H9 (cell line): ENCODE data around the gene ALCAM. TPM values are rescaled to one million over a fixed set of nuclear protein-coding genes. Genes with fewer than 3 reads are reported as not detected.

ENCODE experiments used
- DNase-seq: peaks from one replicate; pipeline ENCODE4 v3.0.0-alpha.2; 2017
- H2AFZ ChIP-seq: one replicate; pipeline ENCODE4 v1.6.1; 2013; ENCODE audit warnings: mild to moderate bottlenecking, low read length, control low read depth, moderate library complexity
- H2AK5ac ChIP-seq: 2 replicates; pipeline ENCODE4 v1.6.1; 2013; ENCODE audit warnings: low read length, control low read depth, mixed read lengths; ENCODE audit not compliant: insufficient read length
- H2BK120ac ChIP-seq: one replicate; pipeline ENCODE4 v1.6.1; 2013; ENCODE audit warnings: low read depth, mild to moderate bottlenecking, low read length, control low read depth, inconsistent platforms; ENCODE audit not compliant: poor library complexity, severe bottlenecking
- H2BK12ac ChIP-seq: 2 replicates; pipeline ENCODE4 v1.6.1; 2013; ENCODE audit warnings: low read length, control low read depth, mixed read lengths, low read depth; ENCODE audit not compliant: insufficient read length
- H2BK15ac ChIP-seq: 2 replicates; pipeline ENCODE4 v1.6.1; 2013; ENCODE audit warnings: low read depth, low read length, control low read depth
- H2BK20ac ChIP-seq: one replicate; pipeline ENCODE4 v1.6.1; 2013; ENCODE audit warnings: low read depth, mild to moderate bottlenecking, low read length, control low read depth, inconsistent platforms; ENCODE audit not compliant: poor library complexity, severe bottlenecking
- H2BK5ac ChIP-seq: 2 replicates; pipeline ENCODE4 v1.6.1; 2013; ENCODE audit warnings: low read length, control low read depth, mixed read lengths; ENCODE audit not compliant: insufficient read length
- H3K14ac ChIP-seq: 2 replicates; pipeline ENCODE4 v1.6.1; 2013; ENCODE audit warnings: low read length, control low read depth; ENCODE audit not compliant: insufficient read depth
- H3K18ac ChIP-seq: 2 replicates; pipeline ENCODE4 v1.6.1; 2013; ENCODE audit warnings: low read depth, mild to moderate bottlenecking, mixed read lengths, low read length, control low read depth; ENCODE audit not compliant: insufficient read length
- H3K23ac ChIP-seq: 2 replicates; pipeline ENCODE4 v1.6.1; 2013; ENCODE audit warnings: low read length, control low read depth, mixed read lengths, low read depth; ENCODE audit not compliant: insufficient read length
- H3K23me2 ChIP-seq: 2 replicates; pipeline ENCODE4 v1.6.1; 2013; ENCODE audit warnings: low read depth, mild to moderate bottlenecking, mixed read lengths, low read length, control low read depth; ENCODE audit not compliant: insufficient read length, poor library complexity, severe bottlenecking
- H3K27ac ChIP-seq: 2 replicates; pipeline ENCODE4 v1.5.1; 2013; ENCODE audit warnings: low read length, control low read depth, mixed read lengths, low read depth; ENCODE audit not compliant: insufficient read length
- H3K27me3 ChIP-seq: 2 replicates; pipeline ENCODE4 v1.6.1; 2013; ENCODE audit warnings: low read length, control low read depth, inconsistent platforms; ENCODE audit not compliant: insufficient read depth
- H3K4ac ChIP-seq: 2 replicates; pipeline ENCODE4 v1.6.1; 2013; ENCODE audit warnings: low read depth, mild to moderate bottlenecking, control low read depth, inconsistent platforms, low read length, moderate library complexity
- H3K4me1 ChIP-seq: 2 replicates; pipeline ENCODE4 v1.6.1; 2013; ENCODE audit warnings: low read length, control low read depth, inconsistent platforms; ENCODE audit not compliant: insufficient read depth
- H3K4me2 ChIP-seq: 2 replicates; pipeline ENCODE4 v1.6.1; 2013; ENCODE audit warnings: low read length, control low read depth, mixed read lengths; ENCODE audit not compliant: insufficient read length, insufficient read depth
- H3K56ac ChIP-seq: 2 replicates; pipeline ENCODE4 v1.6.1; 2013; ENCODE audit warnings: low read depth, mild to moderate bottlenecking, mixed read lengths, low read length, control low read depth; ENCODE audit not compliant: insufficient read length
- H3K79me1 ChIP-seq: 2 replicates; pipeline ENCODE4 v1.6.1; 2013; ENCODE audit warnings: low read depth, mild to moderate bottlenecking, moderate library complexity, low read length, control low read depth, inconsistent platforms; ENCODE audit not compliant: insufficient read depth, poor library complexity, severe bottlenecking
- H3K79me2 ChIP-seq: 2 replicates; pipeline ENCODE4 v1.6.1; 2013; ENCODE audit warnings: low read length, control low read depth, inconsistent platforms; ENCODE audit not compliant: insufficient read depth
- H3K9ac ChIP-seq: 2 replicates; pipeline ENCODE4 v1.6.1; 2013; ENCODE audit warnings: low read length, control low read depth, mixed read lengths; ENCODE audit not compliant: insufficient read length; ENCODE audit errors: extremely low read depth
- H3K9me3 ChIP-seq: one replicate; pipeline ENCODE4 v1.6.1; 2013; ENCODE audit warnings: low read depth, low read length, inconsistent platforms; ENCODE audit not compliant: control insufficient read depth
- H3T11ph ChIP-seq: one replicate; pipeline ENCODE4 v1.6.1; 2013; ENCODE audit warnings: mild to moderate bottlenecking, low read length, control low read depth, inconsistent platforms
- H4K20me1 ChIP-seq: one replicate; pipeline ENCODE4 v1.6.1; 2013; ENCODE audit not compliant: control insufficient read depth, insufficient read length, insufficient read depth
- H4K5ac ChIP-seq: 2 replicates; pipeline ENCODE4 v1.6.1; 2013; ENCODE audit warnings: low read depth, mild to moderate bottlenecking, mixed read lengths, low read length, control low read depth; ENCODE audit not compliant: insufficient read length
- H4K8ac ChIP-seq: replicated peaks from 2 replicates; pipeline ENCODE4 v1.6.1; 2013; ENCODE audit warnings: low read length, control low read depth, mixed read lengths, low read depth; ENCODE audit not compliant: insufficient read length
- H4K91ac ChIP-seq: 2 replicates; pipeline ENCODE4 v1.6.1; 2013; ENCODE audit warnings: low read depth, mild to moderate bottlenecking, moderate library complexity, mixed read lengths, low read length, control low read depth; ENCODE audit not compliant: insufficient read length
- H3K27ac Mint-ChIP-seq, 3 experiments: 2 replicates in 2 of 3; 3 replicates in 1 of 3; pipeline ENCODE4 v1.8.0; 2020 to 2021; ENCODE audit warnings: mixed read lengths in 3 of 3, mild to moderate bottlenecking in 1 of 3, moderate library complexity in 1 of 3
- H3K27me3 Mint-ChIP-seq: 2 replicates; pipeline ENCODE4 v1.8.0; 2021; ENCODE audit warnings: low read depth, mild to moderate bottlenecking, moderate library complexity, mixed read lengths
- H3K36me3 Mint-ChIP-seq, 3 experiments: 2 replicates in 2 of 3; 3 replicates in 1 of 3; pipeline ENCODE4 v1.8.0; 2020 to 2021; ENCODE audit warnings: low read depth in 3 of 3, mixed read lengths in 3 of 3; ENCODE audit not compliant: insufficient read depth in 1 of 3
- H3K4me1 Mint-ChIP-seq, 2 experiments: 2 replicates each; pipeline ENCODE4 v1.8.0; 2020; ENCODE audit warnings: mixed read lengths in 2 of 2
- H3K4me3 Mint-ChIP-seq, 2 experiments: 2 replicates in 1 of 2; 3 replicates in 1 of 2; pipeline ENCODE4 v1.8.0; 2020 to 2021; ENCODE audit warnings: mild to moderate bottlenecking in 2 of 2, mixed read lengths in 2 of 2, moderate library complexity in 1 of 2
- H3K9me3 Mint-ChIP-seq, 2 experiments: 2 replicates in 1 of 2; 3 replicates in 1 of 2; pipeline ENCODE4 v1.8.0; 2020; ENCODE audit warnings: mild to moderate bottlenecking in 2 of 2, mixed read lengths in 2 of 2, moderate library complexity in 1 of 2
- CTCF ChIP-seq: fragments of 200-600 bp; sonication (generic); conservative IDR thresholded peaks from 3 replicates; pipeline ENCODE4 v1.8.0; 2021; ENCODE audit warnings: antibody characterized with exemption, mild to moderate bottlenecking
- WGBS: extraction: QIAGEN DNeasy Blood & Tissue Kit; methylation state at CpG from one replicate; pipeline ENCODE4 v1.1.7; 2013; ENCODE audit warnings: missing lambda C conversion rate, low lambda C conversion rate, mixed read lengths; ENCODE audit not compliant: insufficient read length; ENCODE audit errors: extremely low coverage; 5-methylcytosine and 5-hydroxymethylcytosine counted together
- total RNA-seq: library from RNA; stranded (reverse); gene quantifications from 2 replicates; pipeline ENCODE4 v1.2.1, GENCODE V29; 2021

Gene ALCAM
- total RNA-seq, 1 experiment from 2014 or later, result 43.7 TPM

GRCh38 chr3:105401254-105401653 is 34.5 kb downstream of the ALCAM start:
- no peaks in the 10 kb centered on the region for H3K79me2 ChIP-seq
- H4K5ac ChIP-seq, result no peak overlapping the region
- H3K36me3 Mint-ChIP-seq, result peaks cover 26 to 37% (median 28%) of the 10 kb centered on the region in 3 experiments
- H4K20me1 ChIP-seq, result no peaks in the 10 kb centered on the region
- H3K56ac ChIP-seq, result no peak overlapping the region
- H2BK20ac ChIP-seq, result no peak overlapping the region
- H3K27me3 ChIP-seq, result no peaks in the 10 kb centered on the region
- no peak overlapping the region for H4K8ac ChIP-seq
- H2AK5ac ChIP-seq, result no peak overlapping the region
- H2BK120ac ChIP-seq, result no peak overlapping the region
- no peaks in the 10 kb centered on the region for H3K79me1 ChIP-seq
- H3K23ac ChIP-seq, result no peak overlapping the region
- no peak overlapping the region for H2AFZ ChIP-seq
- no peak overlapping the region for H3K4me2 ChIP-seq
- DNase-seq, result no peak
- H3K18ac ChIP-seq, result no peak overlapping the region
- WGBS, result no CpG with 5 or more reads among the region's 4 CpGs
- no peak overlapping the region for H2BK15ac ChIP-seq
- no peak overlapping the region for H3K4me3 Mint-ChIP-seq
- H3K14ac ChIP-seq, result no peak overlapping the region
- H3K9ac ChIP-seq, result no peak overlapping the region
- H2BK5ac ChIP-seq, result no peak overlapping the region
- H3K4me1 Mint-ChIP-seq, result peaks cover 11 to 12% of the 10 kb centered on the region in 2 experiments
- H4K91ac ChIP-seq, result no peak overlapping the region
- no peaks in the 10 kb centered on the region for H3K27me3 Mint-ChIP-seq
- H3K27ac ChIP-seq, result no peak overlapping the region
- H3K4me1 ChIP-seq, result 0 out of 2 replicates have a peak, but pooled peaks cover 2% of the 10 kb centered on the region
- no peak overlapping the region for H3K27ac Mint-ChIP-seq
- TF ChIP-seq CTCF, result no peak
- H2BK12ac ChIP-seq, result no peak overlapping the region
- no peak overlapping the region for H3T11ph ChIP-seq
- no peaks in the 10 kb centered on the region for H3K9me3 ChIP-seq
- H3K4ac ChIP-seq, result no peak overlapping the region
- peaks cover 18 to 20% of the 10 kb centered on the region in 2 experiments for H3K9me3 Mint-ChIP-seq
- H3K23me2 ChIP-seq, result no peaks in the 10 kb centered on the region
